HG03097 (cell line): ENCODE measurements around the gene OR2S2.

ENCODE experiments used
- ATAC-seq: cut with Tn5 transposase; IDR thresholded peaks from one replicate; pipeline ENCODE4 v1.9.1; 2021; ENCODE audit not compliant: unreplicated experiment, low FRiP score

Gene OR2S2

DNA sequence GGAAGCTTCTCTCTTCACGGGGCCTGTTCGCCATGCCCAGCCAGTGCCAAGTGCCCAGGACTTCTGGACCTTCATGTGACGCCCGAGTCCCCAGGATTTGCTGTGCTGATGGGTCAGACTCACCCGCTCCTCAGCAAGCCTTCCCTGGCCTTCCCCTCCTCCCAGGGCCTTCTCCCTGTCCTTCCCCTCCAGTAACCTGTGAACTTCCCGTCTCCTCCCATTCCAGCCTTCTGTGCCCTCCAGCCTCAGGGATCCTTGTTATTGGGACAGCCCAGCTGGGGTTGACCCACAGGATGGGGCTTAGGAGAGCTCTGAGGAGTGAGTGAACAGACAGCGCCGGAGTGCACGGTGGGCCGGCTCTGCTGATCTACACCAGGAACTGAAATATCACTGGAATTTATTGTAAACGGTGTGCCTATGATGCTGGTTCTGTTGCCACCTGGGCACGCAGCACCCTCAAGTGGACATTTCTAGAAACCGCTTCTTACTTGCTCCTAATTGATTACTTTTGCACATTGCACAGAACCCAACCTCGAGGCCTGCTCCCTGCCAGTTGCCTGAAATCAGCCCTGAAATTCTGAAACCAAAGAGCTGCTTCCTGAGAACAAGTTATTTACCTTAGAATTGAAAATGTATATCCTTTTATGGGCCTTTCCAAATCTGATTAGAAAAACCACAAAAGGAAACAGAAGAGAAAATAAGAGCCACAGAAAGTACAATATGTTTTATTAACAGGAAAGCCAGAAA is 47.2 kb downstream of the OR2S2 start:
- ATAC-seq = no peak

DNA sequence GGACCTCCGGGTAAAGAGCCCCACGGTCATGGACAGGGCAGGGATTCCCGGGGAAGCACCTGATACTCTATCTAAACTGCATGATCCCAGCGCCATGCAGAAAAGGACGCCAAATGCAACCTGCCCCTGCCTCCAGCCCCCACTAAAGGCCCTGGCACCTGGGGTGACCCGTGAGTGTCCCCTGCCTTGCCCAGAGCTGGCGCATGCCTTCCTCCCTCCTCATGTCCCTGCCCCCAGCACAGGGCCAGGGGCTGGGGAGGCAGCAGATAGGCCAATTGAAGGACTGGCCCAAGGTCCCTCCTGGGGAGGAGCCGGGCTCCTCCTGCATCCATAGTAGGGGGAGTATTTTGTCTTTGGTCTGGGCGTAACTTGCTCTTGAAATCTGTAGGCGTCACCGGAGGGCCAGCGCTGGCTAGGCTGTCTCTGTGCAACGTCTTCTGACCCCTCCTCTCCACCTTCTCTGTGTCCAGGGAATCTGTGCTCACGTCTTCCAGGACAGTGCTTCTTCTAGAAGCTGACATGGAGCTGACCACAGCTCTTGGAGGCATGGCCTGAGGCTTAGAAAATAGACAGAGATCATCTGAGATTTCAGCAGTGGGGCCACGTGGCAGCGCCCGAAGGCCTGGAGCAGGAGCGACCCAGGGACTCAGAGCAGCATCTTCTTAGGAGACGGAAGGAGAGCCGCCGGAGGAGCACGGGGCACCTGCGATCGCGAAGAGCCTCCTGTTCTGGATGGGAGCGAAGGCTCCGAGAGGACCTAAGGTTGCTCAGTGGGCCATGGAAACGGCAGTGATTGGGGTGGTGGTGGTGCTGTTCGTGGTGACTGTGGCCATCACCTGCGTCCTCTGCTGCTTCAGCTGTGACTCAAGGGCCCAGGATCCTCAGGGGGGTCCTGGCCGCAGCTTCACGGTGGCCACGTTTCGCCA is 48.0 kb downstream of the OR2S2 start:
- ATAC-seq = no peak

DNA sequence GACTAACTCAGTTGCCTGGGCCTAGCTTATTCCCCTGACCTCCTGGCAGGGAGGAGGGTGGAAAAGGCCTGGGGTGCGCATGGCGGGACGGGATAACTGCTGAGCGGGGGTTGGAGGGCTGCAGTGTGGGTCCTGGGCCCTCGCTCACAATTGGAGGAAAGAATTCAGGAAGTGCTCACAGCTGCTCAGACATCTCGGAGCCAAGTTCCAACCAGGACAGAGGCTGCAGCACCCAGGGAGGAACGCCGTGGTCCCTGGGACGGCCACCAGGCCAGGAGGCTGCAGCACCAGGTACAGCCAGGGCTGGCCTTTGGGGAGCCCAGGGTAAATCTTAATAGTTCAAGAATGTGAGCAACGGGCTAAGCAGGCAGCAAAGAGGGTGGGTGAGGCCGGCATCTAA is 48.7 kb downstream of the OR2S2 start, which contains the start of gene SPAAR:
SPAAR (plus strand) TSS at position 217 of the 400 bp plus-strand sequence. CDS start 974 bp downstream, outside the sequence.
- no peak for ATAC-seq

DNA sequence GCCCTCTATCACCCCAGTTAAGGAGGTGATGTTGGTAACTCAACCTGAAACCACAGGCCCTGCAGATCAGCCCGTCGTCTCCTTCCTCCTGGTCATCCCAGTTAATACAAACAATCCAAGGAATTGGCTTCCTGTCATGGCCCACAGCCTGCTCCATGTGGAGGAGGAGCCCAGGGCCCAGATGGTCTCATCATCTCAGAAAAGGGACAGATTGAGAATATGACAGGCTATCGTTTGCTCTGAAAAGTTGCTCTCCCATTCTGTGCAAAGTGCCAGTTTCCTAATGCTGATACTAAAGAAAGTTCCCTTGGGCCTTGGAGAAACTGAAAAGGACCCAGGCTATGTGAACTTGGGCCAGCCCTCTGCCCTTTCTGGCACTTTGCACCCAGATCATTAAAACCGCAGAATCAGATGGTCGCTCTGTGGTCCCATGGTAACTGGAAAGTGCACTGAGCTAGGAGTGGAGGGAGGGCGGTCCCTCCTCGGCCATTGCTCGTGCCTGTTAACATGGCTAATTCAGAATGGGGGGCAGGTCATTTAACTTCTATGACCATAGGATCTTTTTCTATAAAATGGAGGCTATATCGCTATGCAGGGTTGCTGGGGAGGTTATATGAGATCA is 49.3 kb downstream of the OR2S2 start:
- no peak for ATAC-seq

DNA sequence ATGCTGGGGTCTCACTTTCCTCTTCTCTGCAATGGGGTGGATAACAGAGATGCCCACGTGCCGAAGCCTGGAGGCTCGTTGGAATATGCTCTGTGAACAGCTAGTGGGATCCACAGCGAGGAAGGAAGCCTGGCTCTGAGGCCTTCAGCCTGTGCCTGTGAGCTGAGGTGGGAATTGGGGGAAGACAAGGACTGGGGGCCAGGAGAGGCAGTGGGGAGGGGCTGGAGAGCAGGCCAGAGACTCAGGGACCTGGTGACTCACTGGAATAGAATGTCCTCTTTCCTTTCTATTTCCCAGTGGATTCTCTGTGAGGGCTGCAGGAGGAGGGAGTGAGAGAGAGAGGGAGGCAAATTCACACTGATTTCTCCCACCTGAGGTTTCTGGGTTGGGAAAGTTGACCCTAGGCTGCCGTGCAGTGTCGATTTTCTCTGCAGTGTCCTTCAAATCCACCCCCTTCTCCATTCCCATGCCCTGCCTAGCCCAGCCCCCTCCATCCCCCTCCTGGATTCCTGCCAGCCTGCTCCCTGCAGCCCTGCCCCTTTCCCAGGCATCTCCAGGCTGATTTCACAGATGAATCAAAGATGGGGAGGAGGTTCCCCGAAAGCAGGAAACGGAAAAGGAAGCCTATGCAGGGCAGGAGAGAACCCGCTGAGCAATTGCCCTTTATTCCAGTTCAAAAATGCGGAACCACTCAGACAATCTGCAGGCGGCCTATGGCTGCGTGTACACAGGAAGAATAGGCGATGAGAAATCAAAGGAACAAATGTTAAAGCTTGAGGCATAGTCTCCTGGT is 50.0 kb downstream of the OR2S2 start:
- no peak for ATAC-seq
